CD14-positive monocyte (primary cell): ENCODE results near the gene SMARCD2. TPM values are rescaled to one million over a fixed set of nuclear protein-coding genes. Genes with fewer than 3 reads are reported as not detected.
A peak's percentile ranks its signal among the peaks of the same experiment; 100 is the strongest.

Experiments used
- DNase-seq, 3 donors: peaks; one replicate each; pipeline ENCODE4 v3.0.0-alpha.2; 2011 to 2022
- H2AFZ ChIP-seq: 2 replicates; pipeline ENCODE4 v1.6.0; 2012; ENCODE audit warnings: mild to moderate bottlenecking, low read depth, low read length, inconsistent platforms; ENCODE audit not compliant: insufficient read depth, poor library complexity, severe bottlenecking
- H3K27ac ChIP-seq, 2 donors: 1 replicate in 1 of 2; 2 replicates in 1 of 2; pipeline ENCODE4 v1.5.1; 2012 to 2013; ENCODE audit warnings: low read length in 2 of 2, control low read depth in 1 of 2, inconsistent platforms in 1 of 2, low read depth in 1 of 2, mild to moderate bottlenecking in 1 of 2
- H3K27me3 ChIP-seq, 2 donors: one replicate each; pipeline versions ENCODE4 v1.6.0 to v1.6.1; 2011 to 2013; ENCODE audit warnings: low read length in 2 of 2; ENCODE audit not compliant: control insufficient read depth in 2 of 2, insufficient read depth in 2 of 2
- H3K36me3 ChIP-seq, 2 donors: replicated peaks in 1 of 2; 1 replicate in 1 of 2; 2 replicates in 1 of 2; pipeline versions ENCODE4 v1.5.1 to v1.6.1; 2012 to 2013; ENCODE audit warnings: low read length in 2 of 2, control low read depth in 1 of 2, inconsistent platforms in 1 of 2, mild to moderate bottlenecking in 1 of 2; ENCODE audit not compliant: insufficient read depth in 2 of 2, control insufficient read depth in 1 of 2
- H3K4me1 ChIP-seq, 2 donors: 1 replicate in 1 of 2; 2 replicates in 1 of 2; pipeline versions ENCODE4 v1.5.1 to v1.6.1; 2012 to 2013; ENCODE audit warnings: low read length in 2 of 2, control low read depth in 1 of 2, inconsistent platforms in 1 of 2, mild to moderate bottlenecking in 1 of 2, moderate library complexity in 1 of 2; ENCODE audit not compliant: insufficient read depth in 2 of 2, control insufficient read depth in 1 of 2
- H3K4me2 ChIP-seq: replicated peaks from 2 replicates; pipeline ENCODE3; 2012; ENCODE audit warnings: low read length, moderate library complexity, mild to moderate bottlenecking; ENCODE audit not compliant: poor library complexity, severe bottlenecking; ENCODE audit errors: extremely low read depth
- H3K4me3 ChIP-seq, 3 experiments: fragments of 200-600 bp in 1 of 3; sonication (generic) in 1 of 3; replicated peaks in 1 of 3; 1 replicate in 2 of 3; 2 replicates in 1 of 3; pipeline ENCODE4 v1.5.1; 2011 to 2013; ENCODE audit warnings: low read length in 3 of 3, mild to moderate bottlenecking in 3 of 3, control low read depth in 2 of 3, low read depth in 2 of 3, inconsistent platforms in 1 of 3, moderate library complexity in 1 of 3
- H3K79me2 ChIP-seq: 2 replicates; pipeline ENCODE4 v1.6.0; 2012; ENCODE audit warnings: mild to moderate bottlenecking, control low read depth, inconsistent platforms, low read length, moderate library complexity; ENCODE audit not compliant: insufficient read depth
- H3K9ac ChIP-seq: 2 replicates; pipeline ENCODE4 v1.6.0; 2017; ENCODE audit warnings: low read length, mild to moderate bottlenecking; ENCODE audit not compliant: insufficient read depth, poor library complexity, severe bottlenecking
- H3K9me3 ChIP-seq, 2 donors: replicated peaks in 1 of 2; 1 replicate in 1 of 2; 2 replicates in 1 of 2; pipeline versions ENCODE4 v1.5.1 to v1.6.1; 2012 to 2013; ENCODE audit warnings: low read length in 2 of 2, control low read depth in 1 of 2; ENCODE audit not compliant: control insufficient read depth in 1 of 2, insufficient read depth in 1 of 2
- H4K20me1 ChIP-seq: 2 replicates; pipeline ENCODE4 v1.6.0; 2012; ENCODE audit warnings: mild to moderate bottlenecking, low read length, control low read depth, moderate library complexity; ENCODE audit not compliant: insufficient read depth
- H3K27ac Mint-ChIP-seq, 7 donors: one replicate each; pipeline ENCODE4 v1.8.0; 2020; ENCODE audit warnings: mild to moderate bottlenecking in 7 of 7, mixed read lengths in 7 of 7, moderate library complexity in 6 of 7, inconsistent platforms in 2 of 7
- H3K27me3 Mint-ChIP-seq, 3 donors: one replicate each; pipeline ENCODE4 v1.8.0; 2021 to 2022; ENCODE audit warnings: low read depth in 3 of 3, mild to moderate bottlenecking in 3 of 3, mixed read lengths in 3 of 3, moderate library complexity in 3 of 3, inconsistent platforms in 1 of 3
- H3K36me3 Mint-ChIP-seq, 2 donors: one replicate each; pipeline ENCODE4 v1.8.0; 2020; ENCODE audit warnings: mixed read lengths in 2 of 2, inconsistent platforms in 1 of 2, mild to moderate bottlenecking in 1 of 2
- H3K4me1 Mint-ChIP-seq: one replicate; pipeline ENCODE4 v1.8.0; 2020; ENCODE audit warnings: mild to moderate bottlenecking, mixed read lengths
- H3K4me3 Mint-ChIP-seq, 2 donors: one replicate each; pipeline ENCODE4 v1.8.0; 2020; ENCODE audit warnings: mild to moderate bottlenecking in 2 of 2, mixed read lengths in 2 of 2, moderate library complexity in 1 of 2
- H3K9me3 Mint-ChIP-seq, 7 donors: one replicate each; pipeline ENCODE4 v1.8.0; 2020 to 2022; ENCODE audit warnings: mixed read lengths in 7 of 7, mild to moderate bottlenecking in 6 of 7, moderate library complexity in 6 of 7, inconsistent platforms in 2 of 7
- CTCF ChIP-seq: fragments of 200-600 bp; IDR thresholded peaks from one replicate; pipeline ENCODE4 v1.8.0; 2022; ENCODE audit warnings: antibody characterized with exemption, mild to moderate bottlenecking
- WGBS: methylation state at CpG from one replicate; pipeline ENCODE4 v1.1.5; 2013; ENCODE audit warnings: missing lambda C conversion rate; ENCODE audit not compliant: insufficient coverage; 5-methylcytosine and 5-hydroxymethylcytosine counted together
- intact Hi-C, 2 donors: fragments of 100-400 bp; cut with micrococcal nuclease; formaldehyde crosslinking; loops; one replicate each; pipeline versions ENCODE4 v1.15.0 to v1.15.1; 2023
- polyA plus RNA-seq, 3 donors: library from polyadenylated mRNA; depleted of rRNA in 1 of 3; unstranded in 2 of 3; stranded (reverse) in 1 of 3; fragments of 300-500 nt in 2 of 3; fragments of >200 nt in 1 of 3; fragmentation: Illumina TruSeq in 2 of 3; gene quantifications; 1 replicate in 2 of 3; 2 replicates in 1 of 3; pipeline ENCODE4 v1.2.3, GENCODE V29; 2012 to 2021

SMARCD2 gene
- polyA plus RNA-seq, 3 donors, result 60.2 to 77.9 (median 64.0) TPM

GRCh38 chr17:63819131-63819530 is 23.4 kb downstream of the SMARCD2 start:
- Histone ChIP-seq H3K27ac (peak overlapping the region in 1 of 2 donors; percentile 41), H3K4me1 (no peaks in the 10 kb centered on the region), H3K36me3 (peaks cover 94 to 100% of the 10 kb centered on the region in 2 donors), H2AFZ (no peak overlapping the region), H3K9me3 (no peaks in the 10 kb centered on the region), H3K79me2 (peaks cover 16% of the 10 kb centered on the region), H3K9ac (no peak overlapping the region), H4K20me1 (peaks cover 59% of the 10 kb centered on the region), H3K4me3 (no peak overlapping the region), H3K27me3 (no peaks in the 10 kb centered on the region), H3K4me2 (no peak overlapping the region)
- no peak for DNase-seq
- peak overlapping the region in 4 of 7 donors; percentile 15 to 74 (median 31) for H3K27ac Mint-ChIP-seq
- intact Hi-C loops, result no loop called here
- 80% methylated on average over 1 of the region's 6 CpGs for WGBS
- peaks cover 95 to 100% of the 10 kb centered on the region in 2 donors for H3K36me3 Mint-ChIP-seq
- H3K9me3 Mint-ChIP-seq, result peaks cover 0 to 1% (median 0%) of the 10 kb centered on the region in 7 donors
- H3K27me3 Mint-ChIP-seq, result no peaks in the 10 kb centered on the region
- peaks cover 7% of the 10 kb centered on the region for H3K4me1 Mint-ChIP-seq
- H3K4me3 Mint-ChIP-seq, result no peak overlapping the region
- TF ChIP-seq CTCF, result no peak

GRCh38 chr17:63817736-63818385 is 24.6 kb downstream of the SMARCD2 start:
- WGBS, result 98% methylated on average over 27 of the region's 27 CpGs
- no peak overlapping the region for H3K27ac ChIP-seq
- H4K20me1 ChIP-seq, result peaks cover 54% of the 10 kb centered on the region
- TF ChIP-seq CTCF, result no peak
- intact Hi-C loops, result no loop called here
- H3K4me2 ChIP-seq, result no peak overlapping the region
- H3K9ac ChIP-seq, result no peak overlapping the region
- H3K27me3 ChIP-seq, result no peaks in the 10 kb centered on the region
- H3K36me3 ChIP-seq, result peaks cover 98 to 100% of the 10 kb centered on the region in 2 donors
- no peak for DNase-seq
- peak overlapping the region in 2 of 7 donors; percentile 13 to 73 for H3K27ac Mint-ChIP-seq
- H3K9me3 ChIP-seq, result no peaks in the 10 kb centered on the region
- no peaks in the 10 kb centered on the region for H3K4me1 ChIP-seq
- H3K79me2 ChIP-seq, result peaks cover 16% of the 10 kb centered on the region
- H3K4me1 Mint-ChIP-seq, result peaks cover 7% of the 10 kb centered on the region
- H3K9me3 Mint-ChIP-seq, result peaks cover 0 to 1% (median 0%) of the 10 kb centered on the region in 7 donors
- no peaks in the 10 kb centered on the region for H3K27me3 Mint-ChIP-seq
- H2AFZ ChIP-seq, result no peak overlapping the region
- no peak overlapping the region for H3K4me3 ChIP-seq
- no peak overlapping the region for H3K4me3 Mint-ChIP-seq
- peaks cover 96 to 100% of the 10 kb centered on the region in 2 donors for H3K36me3 Mint-ChIP-seq
